ENCODE results near the gene PTK7. TPM values are rescaled to one million over a fixed set of nuclear protein-coding genes. Genes with fewer than 3 reads are reported as not detected.

Gene PTK7
- total RNA-seq, 5 donors from 2014 or later (not counting 1 experiment from before 2014, with no cell fraction given): 0.56 to 11.3 (median 1.6) TPM

DNA sequence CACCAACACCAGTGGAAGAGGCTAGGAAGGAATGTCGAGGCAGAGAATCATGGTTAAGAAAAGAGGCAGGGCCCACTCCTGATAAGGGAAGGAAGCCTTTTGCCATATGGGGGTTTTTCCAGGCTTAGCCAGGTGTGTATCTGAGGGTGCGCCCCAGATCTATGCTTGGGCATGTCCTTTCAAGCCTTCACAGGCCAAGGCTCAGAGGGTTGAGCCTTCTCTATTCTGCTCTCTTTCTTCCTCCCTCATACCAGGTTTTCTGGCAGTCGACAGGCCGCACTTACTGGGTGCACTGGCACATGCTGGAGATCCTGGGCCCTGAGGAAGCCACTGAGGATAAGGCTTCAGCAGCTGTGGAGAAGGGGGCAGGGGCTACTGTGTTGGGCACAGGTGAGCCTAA, 110.6 kb downstream of the PTK7 start:
- CTCF ChIA-PET: no interaction called here
- peaks cover 6 to 44% of the 10 kb centered on the region in 2 donors for H3K36me3 ChIP-seq (ENCODE audit: control insufficient read depth in 2 of 2, extremely low read depth in 1 of 2, insufficient read depth in 1 of 2, low read length in 1 of 2)
- H3K4me1 ChIP-seq (ENCODE audit: control insufficient read depth in 1 of 2, extremely low read depth in 1 of 2, insufficient read depth in 2 of 2, low read length in 2 of 2): peaks cover 34 to 44% of the 10 kb centered on the region in 2 experiments
- Mint-ChIP-seq H3K9me3 (no peaks in the 10 kb centered on the region), H3K4me3 (peak overlapping the region in 1 of 3 donors; percentile 31), H3K4me1 (peaks cover 58 to 60% (median 58%) of the 10 kb centered on the region in 3 donors), H3K27me3 (no peaks in the 10 kb centered on the region), H3K27ac (peak overlapping the region; percentile 65 to 86), H3K36me3 (peaks cover 43% of the 10 kb centered on the region)
- no peak overlapping the region for H3K27ac ChIP-seq (ENCODE audit: low read length)
- no peaks in the 10 kb centered on the region for H3K9me3 ChIP-seq
- POLR2A ChIA-PET: no interaction called here
- no peak for ATAC-seq (replicated peaks in 1 of 4)
- WGBS (ENCODE audit: insufficient coverage): 100% methylated on average over 1 of the region's 4 CpGs
- DNase-seq: no peak
- no peak overlapping the region for H3K4me3 ChIP-seq (ENCODE audit: control insufficient read depth in 1 of 2, extremely low read depth in 1 of 2, low read length in 1 of 2)
- no peaks in the 10 kb centered on the region for H3K27me3 ChIP-seq (replicated peaks in 1 of 2; ENCODE audit: control insufficient read depth in 2 of 2, extremely low read depth in 1 of 2, insufficient read depth in 2 of 2, low read length in 1 of 2)

DNA sequence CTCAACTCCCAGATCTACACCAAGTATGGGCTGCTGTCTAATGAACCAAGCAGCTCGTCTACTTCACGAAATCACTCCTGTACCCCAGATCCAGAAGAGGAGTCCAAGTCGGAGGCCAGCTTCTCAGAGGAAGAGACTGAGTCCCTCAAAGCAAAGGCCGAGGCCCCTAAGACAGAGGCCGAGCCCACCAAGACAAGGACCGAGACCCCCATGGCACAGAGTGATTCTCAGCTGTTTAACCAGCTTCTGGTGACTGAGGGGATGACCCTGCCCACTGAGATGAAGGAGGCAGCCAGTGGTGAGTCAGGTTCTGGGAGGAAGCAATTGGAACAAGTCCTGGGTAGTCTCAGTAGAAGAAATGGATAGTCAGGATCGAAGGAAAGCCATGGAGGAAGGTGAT, 111.7 kb downstream of the PTK7 start:
- no peak overlapping the region for H3K4me3 Mint-ChIP-seq

DNA sequence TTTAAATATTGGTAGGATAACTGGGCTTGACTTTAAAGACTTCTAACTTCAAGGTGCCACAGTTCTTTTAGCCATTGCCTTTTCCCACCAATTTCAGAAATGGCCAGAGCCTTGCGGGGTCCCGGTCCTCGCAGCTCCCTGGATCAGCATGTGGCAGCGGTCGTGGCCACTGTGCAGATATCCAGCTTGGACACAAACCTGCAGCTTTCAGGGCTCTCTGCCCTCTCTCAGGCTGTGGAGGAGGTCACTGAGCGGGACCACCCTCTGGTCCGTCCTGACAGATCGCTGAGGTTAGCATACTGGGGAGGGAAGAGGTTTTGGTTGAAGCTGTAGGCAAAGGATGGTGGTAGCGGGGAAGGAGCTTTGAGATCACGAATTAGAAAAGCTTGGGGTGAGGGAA, 112.3 kb downstream of the PTK7 start:
- DNase-seq (no peak), ATAC-seq (replicated peaks in 1 of 4) (no peak)
- Histone ChIP-seq H3K27me3 (replicated peaks in 1 of 2; ENCODE audit: control insufficient read depth in 2 of 2, extremely low read depth in 1 of 2, insufficient read depth in 2 of 2, low read length in 1 of 2) (no peaks in the 10 kb centered on the region), H3K9me3 (no peaks in the 10 kb centered on the region), H3K36me3 (ENCODE audit: control insufficient read depth in 2 of 2, extremely low read depth in 1 of 2, insufficient read depth in 1 of 2, low read length in 1 of 2) (peaks cover 6 to 57% of the 10 kb centered on the region in 2 donors), H3K4me3 (ENCODE audit: control insufficient read depth in 1 of 2, extremely low read depth in 1 of 2, low read length in 1 of 2) (no peak overlapping the region), H3K27ac (ENCODE audit: low read length) (no peak overlapping the region), H3K4me1 (ENCODE audit: control insufficient read depth in 1 of 2, extremely low read depth in 1 of 2, insufficient read depth in 2 of 2, low read length in 2 of 2) (peaks cover 24 to 33% of the 10 kb centered on the region in 2 experiments)
- H3K36me3 Mint-ChIP-seq: peaks cover 53% of the 10 kb centered on the region
- CTCF ChIA-PET: interaction anchor here in 1 of 2 donors (0.5 kb wide), 1 partner anchor 45 kb away, joined by 5 read pairs; no protein-coding TSS in a partner anchor
- H3K27me3 Mint-ChIP-seq: no peaks in the 10 kb centered on the region
- no peak overlapping the region for H3K4me3 Mint-ChIP-seq
- WGBS (ENCODE audit: insufficient coverage): 98% methylated on average over 10 of the region's 10 CpGs
- H3K9me3 Mint-ChIP-seq: no peaks in the 10 kb centered on the region
- peaks cover 45 to 53% (median 52%) of the 10 kb centered on the region in 3 donors for H3K4me1 Mint-ChIP-seq
- H3K27ac Mint-ChIP-seq: no peak overlapping the region
- POLR2A ChIA-PET: no interaction called here

More for the DNA sequence above, 111.7 kb downstream of the PTK7 start:
- H3K27ac Mint-ChIP-seq: no peak overlapping the region
- H3K9me3 Mint-ChIP-seq: no peaks in the 10 kb centered on the region
- WGBS (ENCODE audit: insufficient coverage): 95% methylated on average over 6 of the region's 7 CpGs
- DNase-seq: no peak
- peaks cover 47% of the 10 kb centered on the region for H3K36me3 Mint-ChIP-seq
- POLR2A ChIA-PET: no interaction called here
- ATAC-seq (replicated peaks in 1 of 4): no peak
- Histone ChIP-seq H3K9me3 (no peaks in the 10 kb centered on the region), H3K27ac (ENCODE audit: low read length) (no peak overlapping the region), H3K4me1 (ENCODE audit: control insufficient read depth in 1 of 2, extremely low read depth in 1 of 2, insufficient read depth in 2 of 2, low read length in 2 of 2) (peaks cover 30 to 38% of the 10 kb centered on the region in 2 experiments), H3K36me3 (ENCODE audit: control insufficient read depth in 2 of 2, extremely low read depth in 1 of 2, insufficient read depth in 1 of 2, low read length in 1 of 2) (peaks cover 6 to 52% of the 10 kb centered on the region in 2 donors), H3K27me3 (replicated peaks in 1 of 2; ENCODE audit: control insufficient read depth in 2 of 2, extremely low read depth in 1 of 2, insufficient read depth in 2 of 2, low read length in 1 of 2) (no peaks in the 10 kb centered on the region), H3K4me3 (ENCODE audit: control insufficient read depth in 1 of 2, extremely low read depth in 1 of 2, low read length in 1 of 2) (no peak overlapping the region)
- H3K27me3 Mint-ChIP-seq: no peaks in the 10 kb centered on the region
- CTCF ChIA-PET: interaction anchor here in 1 of 2 donors (0.5 kb wide), 1 partner anchor 45 kb away, joined by 5 read pairs; no protein-coding TSS in a partner anchor
- H3K4me1 Mint-ChIP-seq: peaks cover 51 to 57% (median 53%) of the 10 kb centered on the region in 3 donors

DNA sequence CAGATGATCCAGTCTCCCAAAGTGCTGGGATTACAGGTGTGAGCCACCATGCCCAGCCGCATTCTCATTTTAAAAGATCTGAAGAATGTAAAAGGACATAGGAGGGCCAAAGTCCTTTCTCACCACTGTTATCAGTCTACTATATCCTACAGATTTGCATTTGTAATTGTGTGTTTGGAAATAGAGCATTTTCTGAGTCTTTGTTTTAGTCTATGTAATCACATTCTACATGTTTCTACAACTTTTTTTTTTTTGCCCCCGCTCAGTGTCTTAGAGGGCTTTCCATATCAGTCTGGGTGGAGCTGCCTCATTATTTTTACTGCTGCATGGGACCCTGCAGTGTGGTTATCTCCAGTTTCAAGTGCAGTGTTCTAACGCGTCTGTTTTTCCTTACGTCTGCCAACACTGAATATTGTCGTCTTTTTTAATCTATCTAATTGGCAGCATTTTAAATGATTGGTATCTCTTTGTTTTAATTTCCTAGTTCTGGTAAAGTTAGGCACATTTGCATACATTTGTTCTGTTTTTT, 113.7 kb downstream of the PTK7 start:
- WGBS (ENCODE audit: insufficient coverage): no CpG with 5 or more reads among the region's 6 CpGs
- ChIA-PET POLR2A (no interaction called here), CTCF (interaction anchor here (0.6 to 0.7 kb wide), 3 partner anchors 12 to 49 kb away, joined by 4 to 10 read pairs (median 5); no protein-coding TSS in a partner anchor)
- Histone ChIP-seq H3K4me1 (ENCODE audit: control insufficient read depth in 1 of 2, extremely low read depth in 1 of 2, insufficient read depth in 2 of 2, low read length in 2 of 2) (peaks cover 14 to 19% of the 10 kb centered on the region in 2 experiments), H3K27ac (ENCODE audit: low read length) (no peak overlapping the region), H3K4me3 (ENCODE audit: control insufficient read depth in 1 of 2, extremely low read depth in 1 of 2, low read length in 1 of 2) (no peak overlapping the region), H3K36me3 (ENCODE audit: control insufficient read depth in 2 of 2, extremely low read depth in 1 of 2, insufficient read depth in 1 of 2, low read length in 1 of 2) (peaks cover 6 to 68% of the 10 kb centered on the region in 2 donors), H3K9me3 (no peaks in the 10 kb centered on the region), H3K27me3 (replicated peaks in 1 of 2; ENCODE audit: control insufficient read depth in 2 of 2, extremely low read depth in 1 of 2, insufficient read depth in 2 of 2, low read length in 1 of 2) (no peaks in the 10 kb centered on the region)
- Mint-ChIP-seq H3K4me1 (peaks cover 30 to 40% (median 38%) of the 10 kb centered on the region in 3 donors), H3K36me3 (peaks cover 55% of the 10 kb centered on the region), H3K9me3 (no peaks in the 10 kb centered on the region), H3K4me3 (no peak overlapping the region), H3K27me3 (no peaks in the 10 kb centered on the region), H3K27ac (no peak overlapping the region)
- DNase-seq (no peak), ATAC-seq (replicated peaks in 1 of 4) (no peak)

DNA sequence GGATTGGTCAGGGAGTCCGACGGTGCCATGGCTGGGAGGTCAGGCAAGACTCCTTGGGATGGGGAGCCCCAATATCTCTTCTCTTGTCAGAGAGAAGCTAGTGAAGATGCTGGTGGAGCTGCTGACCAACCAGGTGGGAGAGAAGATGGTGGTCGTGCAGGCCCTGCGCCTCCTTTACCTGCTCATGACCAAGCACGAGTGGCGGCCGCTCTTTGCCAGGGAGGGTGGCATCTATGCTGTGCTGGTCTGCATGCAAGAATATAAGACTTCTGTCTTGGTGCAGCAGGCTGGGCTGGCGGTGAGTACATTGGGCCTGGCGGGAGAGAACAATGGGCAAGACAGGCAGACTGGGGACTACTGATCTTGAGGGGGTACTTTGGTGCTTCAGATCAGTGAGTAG, 116.8 kb downstream of the PTK7 start:
- no peak overlapping the region for H3K27ac Mint-ChIP-seq
- no peak overlapping the region for H3K4me3 ChIP-seq (ENCODE audit: control insufficient read depth in 1 of 2, extremely low read depth in 1 of 2, low read length in 1 of 2)
- CTCF ChIA-PET: no interaction called here

DNA sequence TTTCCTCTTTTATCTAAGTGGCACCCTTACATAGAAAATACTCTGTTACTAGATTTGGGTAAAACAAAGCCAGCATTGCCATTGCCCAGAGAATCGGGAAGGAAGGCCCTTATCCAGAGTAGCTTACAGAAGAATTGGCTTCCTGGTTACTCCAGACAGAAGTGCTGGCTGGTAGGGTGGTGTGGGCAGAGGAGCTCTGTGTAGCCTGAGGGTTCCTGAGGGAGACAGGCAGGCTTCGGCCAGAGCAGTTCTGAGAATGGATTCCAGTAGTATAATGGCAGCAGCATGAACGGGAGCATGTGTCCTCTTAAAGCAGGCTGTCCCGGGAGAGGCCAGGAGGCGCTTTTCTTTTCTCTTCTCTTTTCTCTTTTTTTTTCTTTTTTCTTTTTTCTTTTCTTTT, 117.8 kb downstream of the PTK7 start:
- Histone ChIP-seq H3K36me3 (ENCODE audit: control insufficient read depth in 2 of 2, extremely low read depth in 1 of 2, insufficient read depth in 1 of 2, low read length in 1 of 2) (peaks cover 12 to 66% of the 10 kb centered on the region in 2 donors), H3K9me3 (no peaks in the 10 kb centered on the region), H3K4me3 (ENCODE audit: control insufficient read depth in 1 of 2, extremely low read depth in 1 of 2, low read length in 1 of 2) (no peak overlapping the region), H3K27ac (ENCODE audit: low read length) (no peak overlapping the region), H3K27me3 (replicated peaks in 1 of 2; ENCODE audit: control insufficient read depth in 2 of 2, extremely low read depth in 1 of 2, insufficient read depth in 2 of 2, low read length in 1 of 2) (no peaks in the 10 kb centered on the region), H3K4me1 (ENCODE audit: control insufficient read depth in 1 of 2, extremely low read depth in 1 of 2, insufficient read depth in 2 of 2, low read length in 2 of 2) (no peaks in the 10 kb centered on the region)
- no peaks in the 10 kb centered on the region for H3K9me3 Mint-ChIP-seq
- no peak overlapping the region for H3K4me3 Mint-ChIP-seq
- CTCF ChIA-PET: no interaction called here
- peaks cover 50% of the 10 kb centered on the region for H3K36me3 Mint-ChIP-seq
- ATAC-seq (replicated peaks in 1 of 4) (no peak), DNase-seq (no peak)
- POLR2A ChIA-PET: interaction anchor here in 1 of 2 donors (0.6 kb wide), 1 partner anchor 24 kb away, joined by 3 read pairs; no protein-coding TSS in a partner anchor
- H3K27ac Mint-ChIP-seq: no peak overlapping the region
- H3K27me3 Mint-ChIP-seq: no peaks in the 10 kb centered on the region
- H3K4me1 Mint-ChIP-seq: peaks cover 7 to 16% (median 15%) of the 10 kb centered on the region in 3 donors
- WGBS (ENCODE audit: insufficient coverage): 95% methylated on average over 4 of the region's 5 CpGs

More for the DNA sequence above, 116.8 kb downstream of the PTK7 start:
- H3K27me3 ChIP-seq (replicated peaks in 1 of 2; ENCODE audit: control insufficient read depth in 2 of 2, extremely low read depth in 1 of 2, insufficient read depth in 2 of 2, low read length in 1 of 2): no peaks in the 10 kb centered on the region
- no peaks in the 10 kb centered on the region for H3K9me3 ChIP-seq
- no peaks in the 10 kb centered on the region for H3K27me3 Mint-ChIP-seq
- H3K4me1 ChIP-seq (ENCODE audit: control insufficient read depth in 1 of 2, extremely low read depth in 1 of 2, insufficient read depth in 2 of 2, low read length in 2 of 2): no peaks in the 10 kb centered on the region
- H3K4me3 Mint-ChIP-seq: no peak overlapping the region
- POLR2A ChIA-PET: no interaction called here
- H3K4me1 Mint-ChIP-seq: peaks cover 13 to 21% (median 16%) of the 10 kb centered on the region in 3 donors
- no peaks in the 10 kb centered on the region for H3K9me3 Mint-ChIP-seq
- H3K36me3 Mint-ChIP-seq: peaks cover 59% of the 10 kb centered on the region
- H3K36me3 ChIP-seq (ENCODE audit: control insufficient read depth in 2 of 2, extremely low read depth in 1 of 2, insufficient read depth in 1 of 2, low read length in 1 of 2): peaks cover 13 to 70% of the 10 kb centered on the region in 2 donors
- ATAC-seq (replicated peaks in 1 of 4) (no peak), DNase-seq (no peak)
- WGBS (ENCODE audit: insufficient coverage): 94% methylated on average over 8 of the region's 9 CpGs
- no peak overlapping the region for H3K27ac ChIP-seq (ENCODE audit: low read length)

Measured in T-cell (primary cell).